ENCODE measurements around the gene CEACAM16.
"Not testable (repeated sequence)": the region's sequence is repeated elsewhere in the genome, so short reads cannot be mapped to it uniquely, and the experiment has no call there.

The CEACAM16 gene

DNA sequence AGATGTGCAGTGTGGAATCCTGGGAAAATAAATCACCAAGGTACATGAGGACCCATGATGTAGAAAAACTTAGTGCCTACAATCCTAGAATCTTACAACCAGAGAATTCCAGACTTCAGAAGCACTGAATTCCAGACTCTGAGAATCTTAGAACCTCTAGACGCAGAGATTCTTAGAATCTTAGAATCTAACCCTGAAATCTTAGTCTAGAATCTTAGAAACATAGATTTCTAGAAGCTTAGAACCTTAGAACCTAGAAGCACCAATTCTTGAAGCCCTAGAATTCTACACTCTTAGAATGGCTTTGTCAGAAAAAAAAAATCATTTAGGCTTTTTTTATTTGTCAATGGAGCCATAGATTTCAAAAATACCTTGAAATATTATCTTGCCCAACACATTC lies 6.0 kb downstream of the CEACAM16 start:
- no peak for DNase-seq

GRCh38 chr19:44705502-44706010 lies 6.6 kb downstream of the CEACAM16 start:
- DNase-seq: no peak

DNA sequence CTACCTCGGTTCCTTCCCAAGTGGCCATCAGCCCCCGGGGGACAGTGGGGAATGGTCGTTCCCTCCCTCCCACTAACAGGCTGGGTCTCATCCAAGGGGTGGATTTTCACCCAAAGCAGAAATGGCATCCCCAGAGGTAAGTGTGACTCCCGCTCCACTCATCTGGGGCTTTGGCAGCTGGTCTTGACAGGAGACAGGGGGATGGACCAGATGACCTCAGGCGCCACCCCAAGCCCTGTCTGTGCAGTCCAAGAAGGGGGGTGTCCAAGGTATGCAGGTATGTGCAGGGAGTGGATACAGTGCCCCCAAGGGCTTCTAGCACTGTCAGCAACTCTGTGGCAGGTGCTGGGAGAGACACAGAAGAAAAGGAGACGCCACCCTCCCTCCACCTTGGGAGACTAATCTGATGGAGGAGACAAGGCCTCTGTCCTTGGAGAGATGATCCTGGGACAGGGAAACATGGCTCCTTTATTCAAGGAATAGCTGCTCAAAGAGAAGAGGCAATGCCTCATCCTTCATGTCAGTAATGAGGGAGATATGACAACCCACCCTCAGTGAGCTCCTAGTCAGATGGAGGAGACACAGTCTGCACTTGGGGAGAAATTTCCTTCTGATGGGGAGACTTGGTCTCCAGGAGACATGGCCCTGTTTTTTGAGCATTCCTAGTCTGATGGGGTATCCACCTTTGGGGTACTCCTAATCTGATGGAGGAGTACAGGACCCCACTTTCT lies 7.7 kb downstream of the CEACAM16 start:
- DNase-seq: no peak

DNA sequence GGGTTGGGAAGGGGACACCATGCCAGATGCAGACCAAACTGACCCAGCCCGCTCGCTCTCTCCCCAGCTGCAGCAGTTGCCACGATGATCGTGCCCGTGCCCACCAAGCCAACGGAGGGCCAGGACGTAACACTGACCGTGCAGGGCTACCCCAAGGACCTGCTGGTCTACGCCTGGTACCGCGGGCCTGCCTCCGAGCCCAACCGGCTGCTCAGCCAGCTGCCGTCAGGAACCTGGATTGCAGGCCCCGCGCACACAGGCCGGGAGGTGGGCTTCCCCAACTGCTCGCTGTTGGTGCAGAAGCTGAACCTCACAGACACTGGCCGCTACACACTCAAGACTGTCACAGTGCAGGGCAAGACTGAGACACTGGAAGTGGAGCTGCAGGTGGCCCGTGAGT lies 8.8 kb downstream of the CEACAM16 start:
- no peak for DNase-seq

GRCh38 chr19:44708940-44709339 lies 10.0 kb downstream of the CEACAM16 start:
- DNase-seq: no peak

DNA sequence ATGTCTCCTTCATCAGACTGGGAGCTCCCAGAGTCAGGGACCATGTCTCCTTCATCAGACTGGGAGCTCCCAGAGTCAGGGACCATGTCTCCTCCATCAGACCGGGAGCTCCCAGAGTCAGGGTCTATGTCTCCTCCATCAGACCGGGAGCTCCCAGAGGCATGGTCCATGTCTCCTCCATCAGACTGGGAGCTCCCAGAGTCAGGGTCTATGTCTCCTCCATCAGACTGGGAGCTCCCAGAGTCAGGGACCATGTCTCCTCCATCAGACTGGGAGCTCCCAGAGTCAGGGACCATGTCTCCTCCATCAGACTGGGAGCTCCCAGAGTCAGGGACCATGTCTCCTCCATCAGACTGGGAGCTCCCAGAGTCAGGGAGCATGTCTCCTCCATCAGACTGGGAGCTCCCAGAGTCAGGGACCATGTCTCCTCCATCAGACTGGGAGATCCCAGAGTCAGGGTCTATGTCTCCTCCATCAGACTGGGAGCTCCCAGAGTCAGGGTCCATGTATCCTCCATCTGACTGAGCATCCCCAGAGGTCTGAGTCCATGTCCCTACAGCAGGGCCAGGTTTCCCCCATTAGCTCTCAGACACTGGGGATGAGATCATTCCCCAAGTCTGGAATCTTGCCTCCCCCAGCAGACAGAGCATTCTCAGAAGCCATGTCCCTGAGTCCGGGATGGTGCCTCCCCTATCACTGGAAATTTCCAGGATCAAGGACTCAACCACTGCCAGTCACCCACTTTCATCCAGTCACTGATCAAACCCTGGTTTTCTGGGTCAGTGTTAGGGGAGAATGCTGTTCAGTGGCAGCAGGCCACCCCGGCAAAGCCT lies 10.7 kb downstream of the CEACAM16 start:
- not testable (repeated sequence) for DNase-seq

DNA sequence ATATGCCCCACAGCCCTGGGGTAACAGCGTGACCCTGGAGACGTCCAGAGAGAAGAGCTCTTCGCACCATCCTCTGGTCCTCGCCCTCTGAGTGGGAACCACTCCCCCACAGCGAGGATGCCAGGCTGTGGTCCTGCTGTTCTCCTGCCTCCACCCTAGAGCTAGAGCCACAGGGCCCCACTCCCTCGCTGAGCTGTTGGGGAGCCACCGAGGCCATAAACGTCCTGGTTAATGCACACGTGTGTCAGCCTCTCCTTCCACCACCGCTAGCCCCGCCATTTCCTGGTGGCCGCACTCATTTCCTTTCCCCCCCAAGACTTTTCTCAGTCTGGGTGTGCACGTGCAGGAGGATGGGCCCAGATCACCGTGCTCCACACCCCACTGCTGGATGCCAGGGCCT lies 11.5 kb downstream of the CEACAM16 start:
- no peak for DNase-seq

DNA sequence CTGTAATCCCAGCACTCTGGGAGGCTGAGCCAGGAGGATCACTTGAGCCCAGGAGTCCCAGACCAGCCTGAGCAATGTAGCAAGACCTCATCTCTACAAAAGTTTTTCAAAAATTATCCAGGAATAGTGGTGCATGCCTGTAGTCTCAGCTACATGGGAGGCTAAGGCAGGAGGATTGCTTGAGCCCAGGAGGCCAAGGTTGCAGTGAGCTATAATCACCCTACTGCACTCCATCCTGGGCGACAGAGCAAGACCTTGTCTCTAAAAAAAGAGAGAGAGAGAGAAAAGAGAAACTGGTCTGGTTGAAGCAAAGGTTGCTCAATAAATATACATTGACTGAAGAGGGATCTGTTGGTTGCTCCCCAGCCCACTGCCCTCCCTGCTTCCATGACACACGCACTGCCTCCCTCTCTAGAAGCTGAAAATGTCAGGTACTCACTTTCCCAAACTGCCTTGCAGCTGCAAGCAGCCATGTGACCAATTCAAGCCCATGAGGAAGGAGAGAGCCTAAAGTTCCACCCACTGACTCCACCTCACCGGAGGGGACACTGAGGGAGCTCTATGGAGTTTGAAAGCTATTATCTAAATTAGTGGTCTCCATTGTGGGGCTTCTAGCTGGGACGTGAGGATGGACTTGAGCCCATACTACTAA lies 14.0 kb downstream of the CEACAM16 start:
- DNase-seq: no peak

GRCh38 chr19:44714597-44715169 lies 15.7 kb downstream of the CEACAM16 start:
- no peak for DNase-seq

GRCh38 chr19:44717603-44718002 lies 18.7 kb downstream of the CEACAM16 start:
- no peak for DNase-seq

DNA sequence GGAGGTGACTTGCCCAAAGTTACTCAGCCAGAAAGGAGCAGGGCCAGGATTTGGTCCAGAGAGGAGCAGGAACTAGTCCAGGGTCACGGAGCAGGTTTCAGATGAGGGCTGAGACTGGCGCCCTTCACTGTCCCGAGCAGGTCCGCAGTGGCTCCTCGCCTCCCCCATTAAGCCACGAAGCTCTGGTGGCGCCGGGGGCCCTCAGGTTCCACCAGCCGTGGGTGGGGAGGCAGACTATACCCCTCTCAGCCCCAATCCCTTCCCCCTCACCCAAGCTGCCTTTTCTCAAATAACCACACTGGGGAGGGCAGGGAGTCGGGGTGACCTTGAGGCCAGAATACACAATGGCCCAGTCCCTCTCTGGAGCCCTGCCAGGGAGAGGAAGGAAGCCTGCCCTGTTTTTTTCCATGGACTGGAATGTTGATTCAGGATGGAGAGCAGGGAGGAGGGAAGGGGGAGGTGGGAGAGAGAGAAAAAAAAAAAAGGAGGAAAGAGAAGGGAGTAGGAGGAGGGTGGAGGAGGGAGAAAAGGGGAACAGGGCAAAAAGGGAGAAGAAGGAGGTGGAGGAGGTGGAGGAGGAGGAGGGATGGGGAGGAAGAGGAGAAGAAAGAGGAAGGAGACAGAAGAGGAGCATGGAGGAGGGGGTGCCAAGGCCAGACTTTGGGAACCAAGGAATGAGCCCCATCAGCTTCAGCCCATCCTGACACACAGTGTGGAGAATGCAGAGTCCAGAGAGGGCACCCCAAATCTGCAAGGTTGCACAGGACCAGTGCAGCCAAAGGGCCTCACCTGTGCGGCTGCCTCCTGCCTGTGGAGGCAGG lies 19.7 kb downstream of the CEACAM16 start:
- DNase-seq: peak; percentile 27

GRCh38 chr19:44719262-44719701 lies 20.3 kb downstream of the CEACAM16 start:
- peak; percentile 20 for DNase-seq

DNA sequence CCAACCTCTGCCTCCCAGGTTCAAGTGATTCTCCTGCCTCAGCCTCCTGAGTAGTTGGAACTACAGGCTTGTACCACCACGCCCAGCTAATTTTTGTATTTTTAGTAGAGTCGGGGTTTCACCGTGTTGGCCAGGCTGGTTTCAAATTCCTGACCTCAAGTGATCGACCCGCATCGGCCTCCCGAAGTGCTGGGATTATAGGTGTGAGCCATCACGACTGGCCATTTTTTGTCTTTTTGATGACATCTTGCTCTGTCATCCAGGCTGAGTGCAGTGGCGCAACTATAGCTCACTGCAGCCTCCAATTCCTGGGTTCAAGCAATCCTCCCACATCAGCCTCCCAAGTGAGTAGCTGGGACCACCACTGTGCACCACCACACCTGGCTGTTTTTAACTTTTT lies 21.4 kb downstream of the CEACAM16 start:
- DNase-seq: not testable (repeated sequence)

- DNase-seq: no peak
These were observed 22.0 kb downstream of the CEACAM16 start for GRCh38 chr19:44720945-44721344.

DNA sequence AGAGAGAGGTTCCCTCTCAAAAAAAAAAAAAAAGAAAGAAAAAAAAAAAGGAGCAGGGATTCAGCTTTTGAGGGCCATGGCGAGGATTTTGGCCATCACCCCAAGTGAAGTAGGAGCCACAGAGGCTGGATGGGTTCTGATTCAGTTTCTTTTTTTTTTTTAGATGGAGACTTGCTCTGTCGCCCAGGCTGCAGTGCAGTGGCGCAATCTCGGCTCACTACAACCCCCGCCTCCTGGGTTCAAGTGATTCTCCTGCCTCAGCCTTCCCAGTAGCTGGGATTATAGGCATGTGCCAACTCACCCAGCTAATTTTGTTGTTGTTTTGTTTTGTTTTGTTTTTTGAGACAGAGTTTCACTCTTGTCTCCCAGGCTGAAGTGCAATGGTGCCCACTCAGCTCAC lies 22.4 kb downstream of the CEACAM16 start:
- DNase-seq: not testable (repeated sequence)

DNA sequence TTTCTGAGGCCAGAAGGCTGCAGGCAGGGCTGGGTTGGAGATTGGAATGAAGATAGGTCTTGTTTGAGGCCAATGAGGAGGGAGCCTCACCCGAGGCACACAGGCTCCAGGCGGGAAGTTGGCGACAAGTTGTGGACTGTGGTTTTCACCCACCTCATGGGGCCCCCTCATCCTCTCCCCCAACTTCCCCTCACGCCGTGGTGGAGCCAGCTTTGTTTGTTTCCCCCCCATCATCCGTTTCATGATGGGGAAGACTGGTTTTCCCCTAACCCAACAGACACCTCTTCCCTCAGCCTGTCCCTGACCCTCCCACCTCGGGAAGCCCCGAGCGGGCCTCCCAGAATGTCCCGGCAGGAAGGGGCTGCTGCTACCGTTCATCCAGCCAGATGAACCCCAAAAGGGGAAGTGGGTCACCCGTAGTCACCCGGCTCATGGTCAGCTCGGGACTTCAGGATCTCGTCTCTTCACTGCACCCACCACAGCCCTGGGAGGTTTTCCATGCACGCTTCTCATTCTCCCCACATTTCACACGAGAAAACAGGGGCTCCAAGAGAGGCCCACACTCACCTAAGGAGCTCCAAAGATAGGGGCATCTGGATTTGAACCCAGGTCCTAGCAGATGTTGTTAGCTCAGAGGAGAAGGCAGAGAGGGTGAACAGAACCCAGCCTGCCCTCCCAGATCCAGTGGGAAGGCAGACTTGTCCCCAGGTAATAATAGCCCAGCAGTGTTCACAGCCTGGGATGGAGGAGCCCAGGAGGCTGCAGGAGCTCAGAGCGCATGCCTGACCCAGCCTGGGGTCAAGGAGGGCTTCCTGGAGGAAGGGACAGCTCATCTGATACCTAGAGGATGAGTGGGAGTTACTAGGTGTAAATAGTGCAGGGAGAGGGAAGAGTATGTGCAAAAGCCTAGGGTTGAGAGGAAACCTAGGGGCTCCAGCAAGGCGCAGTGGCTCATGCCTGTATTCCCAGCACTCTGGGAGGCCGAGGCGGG lies 23.5 kb downstream of the CEACAM16 start:
- DNase-seq: no peak

- DNase-seq: no peak
These were observed 24.5 kb downstream of the CEACAM16 start for GRCh38 chr19:44723299-44723951.

GRCh38 chr19:44723952-44724319 lies 25.0 kb downstream of the CEACAM16 start:
- peak; percentile 68 for DNase-seq

DNA sequence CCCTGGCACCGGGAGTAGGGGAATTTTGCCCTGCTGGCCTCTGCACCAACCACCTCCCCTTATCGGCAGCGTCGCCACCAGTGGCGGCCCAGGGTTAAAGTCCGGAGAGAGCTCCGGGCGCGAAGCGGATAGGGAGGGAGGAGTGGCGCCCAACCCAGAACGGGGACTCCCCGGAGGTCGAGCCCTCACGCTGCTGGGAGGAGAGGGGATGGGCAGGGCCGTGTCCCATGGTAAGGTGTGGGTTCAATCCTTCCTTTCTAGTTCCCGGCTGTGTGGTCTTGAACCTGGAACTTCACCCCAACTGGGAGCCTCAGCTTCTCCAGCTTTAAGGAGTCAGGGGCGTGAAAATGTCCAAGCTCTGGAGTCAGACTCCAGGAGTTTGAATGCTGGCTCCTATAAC lies 26.3 kb downstream of the CEACAM16 start:
- no peak for DNase-seq

- no peak for DNase-seq
These were observed 26.7 kb downstream of the CEACAM16 start for GRCh38 chr19:44725684-44726083.
